OCI-M2 (cell line): ENCODE results near the gene EREG.
"Not testable (repeated sequence)": the region's sequence is repeated elsewhere in the genome, so short reads cannot be mapped to it uniquely, and the experiment has no call there.

Source experiments
- DNase-seq: peaks from one replicate; lab custom pipeline; 2025; ENCODE audit not compliant: unreplicated experiment; lab: John Stamatoyannopoulos, UW

EREG gene

GRCh38 chr4:74387790-74388189 lies 22.8 kb downstream of the EREG start:
- DNase-seq, result no peak

GRCh38 chr4:74389494-74389893 lies 24.5 kb downstream of the EREG start:
- DNase-seq, result no peak

- no peak for DNase-seq
Measured at GRCh38 chr4:74390677-74391076, 25.7 kb downstream of the EREG start.

GRCh38 chr4:74391346-74391745 lies 26.4 kb downstream of the EREG start:
- DNase-seq, result no peak

GRCh38 chr4:74391890-74392475 lies 27.0 kb downstream of the EREG start:
- no peak for DNase-seq

- DNase-seq, result no peak
Measured at GRCh38 chr4:74394476-74395136, 29.7 kb downstream of the EREG start.

GRCh38 chr4:74395633-74396032 lies 30.7 kb downstream of the EREG start:
- no peak for DNase-seq

GRCh38 chr4:74397748-74398426 lies 32.9 kb downstream of the EREG start:
- DNase-seq, result no peak

GRCh38 chr4:74398894-74399589 lies 34.1 kb downstream of the EREG start:
- not testable (repeated sequence) for DNase-seq

GRCh38 chr4:74400395-74400794 lies 35.5 kb downstream of the EREG start:
- DNase-seq, result no peak

GRCh38 chr4:74402692-74403456 lies 37.9 kb downstream of the EREG start:
- peak; percentile 39 for DNase-seq

- DNase-seq, result no peak
Measured at GRCh38 chr4:74407891-74408290, 42.9 kb downstream of the EREG start.

GRCh38 chr4:74408639-74409038 lies 43.7 kb downstream of the EREG start:
- no peak for DNase-seq

- DNase-seq, result no peak
Measured at GRCh38 chr4:74410272-74410671, 45.3 kb downstream of the EREG start.

GRCh38 chr4:74412225-74412624 lies 47.3 kb downstream of the EREG start:
- no peak for DNase-seq

GRCh38 chr4:74413265-74413664 lies 48.3 kb downstream of the EREG start:
- no peak for DNase-seq

GRCh38 chr4:74414149-74414809 lies 49.3 kb downstream of the EREG start:
- no peak for DNase-seq

GRCh38 chr4:74415602-74416300 lies 50.8 kb downstream of the EREG start:
- DNase-seq, result no peak

GRCh38 chr4:74418063-74418670 lies 53.2 kb downstream of the EREG start:
- DNase-seq, result no peak

GRCh38 chr4:74420863-74421262 lies 55.9 kb downstream of the EREG start:
- no peak for DNase-seq
